Bladder microvascular endothelial cell (primary cell): ENCODE results near the gene CCDC174. TPM values are rescaled to one million over a fixed set of nuclear protein-coding genes. Genes with fewer than 3 reads are reported as not detected.

Source experiments
- total RNA-seq: library from RNA; depleted of rRNA; stranded (reverse); fragments of >200 nt; gene quantifications from 2 replicates; pipeline ENCODE4 v1.2.3, GENCODE V29; 2014

Gene CCDC174
- total RNA-seq = 4.4 and 8.9 TPM in 2 replicates

DNA sequence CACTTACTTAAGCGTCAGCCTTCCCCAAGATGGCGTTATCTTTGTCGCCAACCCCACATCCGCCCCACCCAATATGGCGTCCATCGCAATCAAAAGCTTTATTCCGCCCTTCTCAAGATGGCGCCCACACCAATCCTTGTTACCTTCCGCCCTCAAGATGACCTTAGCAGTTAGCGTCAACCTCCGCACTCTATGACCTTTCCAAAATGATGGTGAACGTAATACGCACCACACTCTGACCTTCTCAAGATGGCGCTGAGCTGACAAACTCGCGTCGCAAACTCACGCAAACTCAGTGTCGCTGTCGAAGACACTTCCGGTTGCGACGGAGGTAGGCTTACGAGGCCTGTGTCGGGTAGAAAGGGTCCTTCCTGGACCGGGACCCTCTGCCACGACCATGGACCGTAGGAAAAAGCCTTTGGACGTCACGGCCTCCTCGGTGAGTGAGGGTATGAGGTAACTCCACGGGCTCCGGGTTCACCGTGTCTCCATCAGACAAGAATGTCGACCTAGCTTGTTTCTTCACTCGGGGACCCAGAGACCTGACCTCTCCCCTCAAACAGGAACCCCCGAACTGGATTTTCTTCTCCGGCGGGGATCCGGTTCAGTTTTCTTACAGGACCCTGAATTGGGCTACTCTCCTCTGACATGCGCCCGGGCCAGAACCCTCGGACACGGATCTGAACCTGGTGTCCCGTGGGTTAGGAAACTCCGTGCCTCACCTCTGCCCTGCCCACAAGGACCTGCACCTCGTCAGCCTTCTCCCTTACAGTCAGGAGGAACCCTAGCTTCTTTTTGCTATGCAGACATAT is at the start of gene CCDC174:
TSS of gene CCDC174 (plus strand) at position 323 of the 812 bp plus-strand sequence. CDS start at position 398, 75 bp downstream.

DNA sequence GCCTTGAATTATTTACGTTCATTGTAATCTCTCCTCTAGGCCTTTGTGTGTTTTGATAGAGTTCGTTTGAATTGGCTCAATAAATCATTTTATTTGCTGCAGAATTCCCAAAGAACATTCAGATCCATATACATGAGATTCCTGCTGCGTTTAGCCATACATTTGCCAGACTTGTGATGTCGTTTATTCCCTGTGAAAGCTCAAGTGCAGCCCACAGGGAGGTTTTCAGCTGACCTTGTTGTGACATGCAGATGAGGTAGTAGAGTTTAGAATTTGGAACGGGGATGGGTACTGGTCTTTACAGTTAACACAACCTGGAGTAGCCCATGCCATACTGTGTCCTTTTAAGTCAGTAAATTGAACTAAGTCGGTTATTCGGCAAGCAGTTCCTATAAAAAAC is 23.3 kb downstream of the CCDC174 start, which contains the start of gene C3orf20:
TSS of gene C3orf20 (plus strand) at position 301 of the 400 bp plus-strand sequence. CDS start 7,573 bp downstream, outside the sequence.

Other genes with a start within 250 kb of the CCDC174 start
- 9.2 and 22.7 TPM in 2 replicates for gene SLC6A6, start 249.2 kb upstream of the CCDC174 start, total RNA-seq
- under 0.01 TPM in 1 of 2 replicates, not detected in the other for gene GRIP2, start 111.4 kb upstream of the CCDC174 start, total RNA-seq
- not detected in 2 replicates for gene C3orf20, start 23.4 kb downstream of the CCDC174 start, total RNA-seq
- gene FGD5, start 167.2 kb downstream of the CCDC174 start, total RNA-seq = 94.1 and 141 TPM in 2 replicates